ENCODE measurements around the gene MSN. TPM values are rescaled to one million over a fixed set of nuclear protein-coding genes. Genes with fewer than 3 reads are reported as not detected.
A peak's percentile ranks its signal among the peaks of the same experiment; 100 is the strongest.

Gene MSN
- total and polyA plus RNA-seq, 4 donors = 128 to 532 (median 267) TPM

- no peaks in the 10 kb centered on the region for H3K36me3 ChIP-seq (ENCODE audit: control insufficient read depth in 1 of 2, insufficient read depth in 2 of 2, low read length in 1 of 2)
- no peak overlapping the region for H3K4me3 ChIP-seq (ENCODE audit: low read length in 2 of 2)
- DNase-seq (no peak), ATAC-seq (ENCODE audit: low FRiP score) (peak; percentile 20)
- H3K4me1 ChIP-seq (ENCODE audit: control insufficient read depth in 1 of 2, insufficient read depth in 2 of 2, low read length in 2 of 2) = no peaks in the 10 kb centered on the region
- H3K27me3 ChIP-seq (ENCODE audit: control insufficient read depth in 1 of 2, insufficient read depth in 2 of 2, low read length in 1 of 2) = no peaks in the 10 kb centered on the region
- WGBS, 2 donors = 17 to 43% methylated on average over 2 of the region's 2 CpGs
- no peaks in the 10 kb centered on the region for H3K9me3 ChIP-seq (ENCODE audit: control insufficient read depth, low read length)
- intact Hi-C loops (cut with DNase I) = no loop called here
- H3K27ac ChIP-seq (ENCODE audit: low read depth in 1 of 2, low read length in 2 of 2) = no peak overlapping the region
Observed at GRCh38 chrX:65720381-65720964, 53.0 kb downstream of the MSN start.

DNA sequence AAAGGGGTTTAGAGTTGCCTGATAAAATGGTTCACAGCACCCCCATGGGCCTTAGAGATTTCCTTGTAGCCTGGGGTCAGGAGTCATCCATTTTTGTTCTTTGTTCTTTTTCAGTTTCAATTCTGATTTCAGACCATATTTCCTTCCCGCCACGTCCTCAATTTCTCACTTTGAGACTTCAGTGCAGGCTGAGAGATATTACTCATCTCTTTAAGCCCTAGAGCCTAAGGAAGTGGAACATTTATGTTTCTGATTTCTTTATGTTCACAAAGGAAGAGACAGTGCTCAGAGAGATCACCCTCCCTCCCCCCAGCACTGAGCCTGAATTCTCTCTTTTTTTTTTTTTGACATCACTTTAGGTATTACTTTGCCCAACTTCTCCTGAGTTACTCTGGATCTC, 56.3 kb downstream of the MSN start:
- no peaks in the 10 kb centered on the region for H3K4me1 ChIP-seq (ENCODE audit: control insufficient read depth in 1 of 2, insufficient read depth in 2 of 2, low read length in 2 of 2)
- WGBS, 2 donors = 59 to 68% methylated on average over 2 of the region's 2 CpGs
- H3K27me3 ChIP-seq (ENCODE audit: control insufficient read depth in 1 of 2, insufficient read depth in 2 of 2, low read length in 1 of 2) = no peaks in the 10 kb centered on the region
- no peak overlapping the region for H3K4me3 ChIP-seq (ENCODE audit: low read length in 2 of 2)
- no peak for ATAC-seq (ENCODE audit: low FRiP score)
- H3K27ac ChIP-seq (ENCODE audit: low read depth in 1 of 2, low read length in 2 of 2) = no peak overlapping the region
- intact Hi-C loops (cut with DNase I) = no loop called here
- no peaks in the 10 kb centered on the region for H3K9me3 ChIP-seq (ENCODE audit: control insufficient read depth, low read length)
- H3K36me3 ChIP-seq (ENCODE audit: control insufficient read depth in 1 of 2, insufficient read depth in 2 of 2, low read length in 1 of 2) = no peaks in the 10 kb centered on the region
- no peak for DNase-seq

- WGBS, 2 donors = 35 to 65% methylated on average over 1 of the region's 1 CpG
- H3K4me3 ChIP-seq (ENCODE audit: low read length in 2 of 2) = no peak overlapping the region
- ATAC-seq (ENCODE audit: low FRiP score) = no peak
- no peaks in the 10 kb centered on the region for H3K4me1 ChIP-seq (ENCODE audit: control insufficient read depth in 1 of 2, insufficient read depth in 2 of 2, low read length in 2 of 2)
- no peaks in the 10 kb centered on the region for H3K9me3 ChIP-seq (ENCODE audit: control insufficient read depth, low read length)
- peaks cover 0 to 2% of the 10 kb centered on the region in 2 donors for H3K36me3 ChIP-seq (ENCODE audit: control insufficient read depth in 1 of 2, insufficient read depth in 2 of 2, low read length in 1 of 2)
- DNase-seq = no peak
- intact Hi-C loops (cut with DNase I) = no loop called here
- no peaks in the 10 kb centered on the region for H3K27me3 ChIP-seq (ENCODE audit: control insufficient read depth in 1 of 2, insufficient read depth in 2 of 2, low read length in 1 of 2)
- peak overlapping the region in 1 of 2 donors; percentile 25 for H3K27ac ChIP-seq (ENCODE audit: low read depth in 1 of 2, low read length in 2 of 2)
Observed at GRCh38 chrX:65726715-65727114, 59.3 kb downstream of the MSN start.

DNA sequence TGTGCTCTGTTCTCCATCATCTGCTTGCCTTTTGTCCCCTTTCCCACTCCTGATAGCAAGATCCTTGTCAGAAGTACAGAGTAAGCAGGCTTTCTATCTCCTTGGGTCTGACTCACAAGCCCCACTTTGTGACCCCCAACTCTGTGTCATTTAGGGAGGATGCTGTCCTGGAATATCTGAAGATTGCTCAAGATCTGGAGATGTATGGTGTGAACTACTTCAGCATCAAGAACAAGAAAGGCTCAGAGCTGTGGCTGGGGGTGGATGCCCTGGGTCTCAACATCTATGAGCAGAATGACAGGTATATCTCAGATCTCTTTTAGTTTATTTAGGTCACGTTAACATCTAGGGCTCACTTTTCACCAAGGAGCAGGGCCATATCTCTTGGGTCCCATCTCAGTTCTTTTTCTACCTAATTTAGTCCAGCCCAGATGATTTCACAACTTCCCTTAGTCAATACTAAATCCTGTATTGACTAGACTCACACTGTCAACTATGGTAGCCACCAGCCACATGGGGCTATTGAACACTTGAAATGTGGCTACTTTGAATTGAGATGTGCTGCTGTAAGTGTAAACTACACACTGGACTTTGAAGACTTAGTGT, 64.3 kb downstream of the MSN start:
- no peak for DNase-seq
- Histone ChIP-seq H3K36me3 (ENCODE audit: control insufficient read depth in 1 of 2, insufficient read depth in 2 of 2, low read length in 1 of 2) (peaks cover 5 to 14% of the 10 kb centered on the region in 2 donors), H3K4me3 (ENCODE audit: low read length in 2 of 2) (no peak overlapping the region), H3K27me3 (ENCODE audit: control insufficient read depth in 1 of 2, insufficient read depth in 2 of 2, low read length in 1 of 2) (no peaks in the 10 kb centered on the region), H3K4me1 (ENCODE audit: control insufficient read depth in 1 of 2, insufficient read depth in 2 of 2, low read length in 2 of 2) (no peaks in the 10 kb centered on the region), H3K9me3 (ENCODE audit: control insufficient read depth, low read length) (no peaks in the 10 kb centered on the region), H3K27ac (ENCODE audit: low read depth in 1 of 2, low read length in 2 of 2) (no peak overlapping the region)
- no peak for ATAC-seq (ENCODE audit: low FRiP score)
- intact Hi-C loops (cut with DNase I) = no loop called here
- 43 to 76% methylated on average over 1 of the region's 1 CpG for WGBS, 2 donors

DNA sequence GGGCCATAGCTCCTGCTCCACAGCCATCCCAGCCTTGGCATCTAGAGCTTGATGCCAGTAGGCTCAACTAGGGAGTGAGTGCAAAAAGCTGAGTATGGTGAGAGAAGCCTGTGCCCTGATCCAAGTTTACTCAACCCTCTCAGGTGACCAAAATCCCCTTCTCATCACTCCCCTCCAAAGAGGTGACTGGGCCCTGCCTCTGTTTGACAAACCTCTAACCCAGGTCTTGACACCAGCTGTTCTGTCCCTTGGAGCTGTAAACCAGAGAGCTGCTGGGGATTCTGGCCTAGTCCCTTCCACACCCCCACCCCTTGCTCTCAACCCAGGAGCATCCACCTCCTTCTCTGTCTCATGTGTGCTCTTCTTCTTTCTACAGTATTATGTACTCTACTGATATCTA, 73.5 kb downstream of the MSN start:
- ATAC-seq (ENCODE audit: low FRiP score) (no peak), DNase-seq (no peak)
- Histone ChIP-seq H3K27me3 (ENCODE audit: control insufficient read depth in 1 of 2, insufficient read depth in 2 of 2, low read length in 1 of 2) (no peaks in the 10 kb centered on the region), H3K9me3 (ENCODE audit: control insufficient read depth, low read length) (no peaks in the 10 kb centered on the region), H3K4me1 (ENCODE audit: control insufficient read depth in 1 of 2, insufficient read depth in 2 of 2, low read length in 2 of 2) (no peaks in the 10 kb centered on the region), H3K36me3 (ENCODE audit: control insufficient read depth in 1 of 2, insufficient read depth in 2 of 2, low read length in 1 of 2) (peaks cover 0 to 15% of the 10 kb centered on the region in 2 donors), H3K4me3 (ENCODE audit: low read length in 2 of 2) (no peak overlapping the region), H3K27ac (ENCODE audit: low read depth in 1 of 2, low read length in 2 of 2) (no peak overlapping the region)
- intact Hi-C loops (cut with DNase I) = no loop called here

DNA sequence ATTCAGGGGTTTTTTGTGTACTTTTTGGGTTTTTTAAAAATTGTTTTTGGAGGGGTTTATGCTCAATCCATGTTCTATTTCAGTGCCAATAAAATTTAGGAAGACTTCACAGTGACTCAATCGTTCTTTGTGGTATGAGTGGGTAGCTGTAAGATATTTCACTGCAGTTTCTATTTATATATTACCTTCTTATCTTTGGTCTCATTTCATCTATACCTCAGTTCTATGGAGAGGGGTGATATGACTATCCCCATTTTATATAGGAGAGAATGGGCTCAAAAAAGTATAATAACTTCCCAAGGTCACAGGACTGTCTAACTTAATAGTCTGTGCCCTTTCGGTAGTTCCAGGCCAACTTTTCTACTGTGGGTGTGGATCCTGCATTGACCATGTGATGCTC, 74.4 kb downstream of the MSN start:
- H3K9me3 ChIP-seq (ENCODE audit: control insufficient read depth, low read length) = no peaks in the 10 kb centered on the region
- intact Hi-C loops (cut with DNase I) = no loop called here
- ATAC-seq (ENCODE audit: low FRiP score) (no peak), DNase-seq (no peak)
- H3K4me1 ChIP-seq (ENCODE audit: control insufficient read depth in 1 of 2, insufficient read depth in 2 of 2, low read length in 2 of 2) = no peaks in the 10 kb centered on the region
- H3K4me3 ChIP-seq (ENCODE audit: low read length in 2 of 2) = no peak overlapping the region
- 56 to 63% methylated on average over 2 of the region's 2 CpGs for WGBS, 2 donors
- H3K27me3 ChIP-seq (ENCODE audit: control insufficient read depth in 1 of 2, insufficient read depth in 2 of 2, low read length in 1 of 2) = no peaks in the 10 kb centered on the region
- no peak overlapping the region for H3K27ac ChIP-seq (ENCODE audit: low read depth in 1 of 2, low read length in 2 of 2)
- H3K36me3 ChIP-seq (ENCODE audit: control insufficient read depth in 1 of 2, insufficient read depth in 2 of 2, low read length in 1 of 2) = peaks cover 0 to 14% of the 10 kb centered on the region in 2 donors

- intact Hi-C loops (cut with DNase I) = no loop called here
- ATAC-seq (ENCODE audit: low FRiP score) (no peak), DNase-seq (no peak)
- WGBS, 2 donors = 81 to 91% methylated on average over 1 of the region's 1 CpG
- Histone ChIP-seq H3K4me3 (ENCODE audit: low read length in 2 of 2) (no peak overlapping the region), H3K4me1 (ENCODE audit: control insufficient read depth in 1 of 2, insufficient read depth in 2 of 2, low read length in 2 of 2) (no peaks in the 10 kb centered on the region), H3K9me3 (ENCODE audit: control insufficient read depth, low read length) (no peaks in the 10 kb centered on the region), H3K27ac (ENCODE audit: low read depth in 1 of 2, low read length in 2 of 2) (no peak overlapping the region), H3K27me3 (ENCODE audit: control insufficient read depth in 1 of 2, insufficient read depth in 2 of 2, low read length in 1 of 2) (no peaks in the 10 kb centered on the region), H3K36me3 (ENCODE audit: control insufficient read depth in 1 of 2, insufficient read depth in 2 of 2, low read length in 1 of 2) (peaks cover 0 to 2% of the 10 kb centered on the region in 2 donors)
Observed at GRCh38 chrX:65744965-65745364, 77.5 kb downstream of the MSN start.

GRCh38 chrX:65745427-65745826, 78.0 kb downstream of the MSN start:
- DNase-seq (no peak), ATAC-seq (ENCODE audit: low FRiP score) (no peak)
- Histone ChIP-seq H3K36me3 (ENCODE audit: control insufficient read depth in 1 of 2, insufficient read depth in 2 of 2, low read length in 1 of 2) (peaks cover 0 to 2% of the 10 kb centered on the region in 2 donors), H3K9me3 (ENCODE audit: control insufficient read depth, low read length) (no peaks in the 10 kb centered on the region), H3K4me3 (ENCODE audit: low read length in 2 of 2) (no peak overlapping the region), H3K27me3 (ENCODE audit: control insufficient read depth in 1 of 2, insufficient read depth in 2 of 2, low read length in 1 of 2) (no peaks in the 10 kb centered on the region), H3K27ac (ENCODE audit: low read depth in 1 of 2, low read length in 2 of 2) (no peak overlapping the region), H3K4me1 (ENCODE audit: control insufficient read depth in 1 of 2, insufficient read depth in 2 of 2, low read length in 2 of 2) (no peaks in the 10 kb centered on the region)
- intact Hi-C loops (cut with DNase I) = no loop called here
- WGBS, 2 donors = 64 to 69% methylated on average over 6 of the region's 6 CpGs

DNA sequence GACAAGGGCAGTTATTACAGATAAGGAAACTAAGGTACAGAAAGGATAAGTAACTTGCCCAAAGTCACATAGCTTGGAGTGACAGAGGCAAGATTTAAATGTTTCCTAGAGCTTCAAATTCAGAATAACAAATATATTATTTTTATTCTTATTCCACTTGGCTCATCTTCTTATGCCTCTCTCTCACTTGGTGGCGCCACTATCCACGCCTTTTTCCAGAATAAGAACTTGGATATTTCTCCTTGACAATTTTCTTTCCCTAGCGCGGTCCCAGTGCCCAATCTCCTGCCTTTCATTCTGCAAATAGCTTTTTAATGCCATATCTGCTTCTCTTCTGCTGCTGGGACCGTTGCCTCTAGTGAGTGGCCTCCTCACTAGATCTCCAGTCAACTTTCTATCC, 78.5 kb downstream of the MSN start:
- no peaks in the 10 kb centered on the region for H3K9me3 ChIP-seq (ENCODE audit: control insufficient read depth, low read length)
- H3K4me1 ChIP-seq (ENCODE audit: control insufficient read depth in 1 of 2, insufficient read depth in 2 of 2, low read length in 2 of 2) = no peaks in the 10 kb centered on the region
- H3K27me3 ChIP-seq (ENCODE audit: control insufficient read depth in 1 of 2, insufficient read depth in 2 of 2, low read length in 1 of 2) = no peaks in the 10 kb centered on the region
- no peak overlapping the region for H3K27ac ChIP-seq (ENCODE audit: low read depth in 1 of 2, low read length in 2 of 2)
- WGBS, 2 donors = 31 to 39% methylated on average over 5 of the region's 5 CpGs
- no peak for ATAC-seq (ENCODE audit: low FRiP score)
- H3K36me3 ChIP-seq (ENCODE audit: control insufficient read depth in 1 of 2, insufficient read depth in 2 of 2, low read length in 1 of 2) = peaks cover 0 to under 1% of the 10 kb centered on the region in 2 donors
- H3K4me3 ChIP-seq (ENCODE audit: low read length in 2 of 2) = no peak overlapping the region
- no peak for DNase-seq
- intact Hi-C loops (cut with DNase I) = no loop called here
